Subcutaneous adipose tissue (tissue), 4 donors: ENCODE results near the gene SLC1A1. TPM values are rescaled to one million over a fixed set of nuclear protein-coding genes. Genes with fewer than 3 reads are reported as not detected.

Experiments used
- total RNA-seq, 4 donors: library from RNA; depleted of rRNA; stranded (reverse); fragments of >200 nt; gene quantifications; one replicate each; pipeline ENCODE4 v1.1.0, GENCODE V29; 2016
- TF ChIP-seq, protein P1 (sequence below): fragments of 450-650 bp; IDR thresholded peaks from one replicate; pipeline ENCODE4 v1.5.1; 2016; ENCODE audit warnings: low read depth, mild to moderate bottlenecking, control low read depth, antibody characterized with exemption, moderate library complexity

SLC1A1 gene
- total RNA-seq, 4 donors from 2014 or later, result 4.4 to 7.5 (median 5.8) TPM

- TF ChIP-seq, protein P1, sequence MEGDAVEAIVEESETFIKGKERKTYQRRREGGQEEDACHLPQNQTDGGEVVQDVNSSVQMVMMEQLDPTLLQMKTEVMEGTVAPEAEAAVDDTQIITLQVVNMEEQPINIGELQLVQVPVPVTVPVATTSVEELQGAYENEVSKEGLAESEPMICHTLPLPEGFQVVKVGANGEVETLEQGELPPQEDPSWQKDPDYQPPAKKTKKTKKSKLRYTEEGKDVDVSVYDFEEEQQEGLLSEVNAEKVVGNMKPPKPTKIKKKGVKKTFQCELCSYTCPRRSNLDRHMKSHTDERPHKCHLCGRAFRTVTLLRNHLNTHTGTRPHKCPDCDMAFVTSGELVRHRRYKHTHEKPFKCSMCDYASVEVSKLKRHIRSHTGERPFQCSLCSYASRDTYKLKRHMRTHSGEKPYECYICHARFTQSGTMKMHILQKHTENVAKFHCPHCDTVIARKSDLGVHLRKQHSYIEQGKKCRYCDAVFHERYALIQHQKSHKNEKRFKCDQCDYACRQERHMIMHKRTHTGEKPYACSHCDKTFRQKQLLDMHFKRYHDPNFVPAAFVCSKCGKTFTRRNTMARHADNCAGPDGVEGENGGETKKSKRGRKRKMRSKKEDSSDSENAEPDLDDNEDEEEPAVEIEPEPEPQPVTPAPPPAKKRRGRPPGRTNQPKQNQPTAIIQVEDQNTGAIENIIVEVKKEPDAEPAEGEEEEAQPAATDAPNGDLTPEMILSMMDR, result no peak
Observed at GRCh38 chr9:4604678-4605095, 114.4 kb downstream of the SLC1A1 start.

- TF ChIP-seq, protein P1, result no peak
Observed at GRCh38 chr9:4614627-4615026, 124.4 kb downstream of the SLC1A1 start.

- TF ChIP-seq, protein P1, result no peak
Observed at GRCh38 chr9:4615251-4615650, 125.0 kb downstream of the SLC1A1 start.

- TF ChIP-seq, protein P1, result no peak
Observed at GRCh38 chr9:4615778-4616177, 125.5 kb downstream of the SLC1A1 start.

GRCh38 chr9:4617752-4618151, 127.5 kb downstream of the SLC1A1 start:
- TF ChIP-seq, protein P1, result no peak

GRCh38 chr9:4618700-4619099, 128.4 kb downstream of the SLC1A1 start:
- TF ChIP-seq, protein P1, result no peak

GRCh38 chr9:4620057-4620765, 129.9 kb downstream of the SLC1A1 start:
- TF ChIP-seq, protein P1, result no peak
